ENCODE measurements around the gene CSH2.
A peak's percentile ranks its signal among the peaks of the same experiment; 100 is the strongest.

The CSH2 gene

GRCh38 chr17:63854709-63855108, 18.8 kb downstream of the CSH2 start:
- no peak for DNase-seq

- no peak for DNase-seq
These were observed 20.2 kb downstream of the CSH2 start for GRCh38 chr17:63853260-63853659.

- DNase-seq, result no peak
These were observed 23.1 kb downstream of the CSH2 start for GRCh38 chr17:63850401-63850800.

- DNase-seq, result peak; percentile 42
These were observed 24.4 kb downstream of the CSH2 start for GRCh38 chr17:63848834-63849689.

- DNase-seq, result no peak
These were observed 25.8 kb downstream of the CSH2 start for GRCh38 chr17:63847525-63848249.

GRCh38 chr17:63845509-63845908, 28.0 kb downstream of the CSH2 start:
- no peak for DNase-seq

- DNase-seq, result no peak
These were observed 29.4 kb downstream of the CSH2 start for GRCh38 chr17:63843910-63844677.

GRCh38 chr17:63843387-63843888, 30.0 kb downstream of the CSH2 start:
- peak; percentile 35 for DNase-seq

GRCh38 chr17:63842540-63843386, 30.7 kb downstream of the CSH2 start, which contains the start of gene SMARCD2:
SMARCD2 (minus strand) TSS chr17:63842685; CDS start chr17:63842674, 11 bp downstream.
- DNase-seq, result peak; percentile 84

- DNase-seq, result no peak
These were observed 31.3 kb downstream of the CSH2 start for GRCh38 chr17:63842173-63842539.

- DNase-seq, result no peak
These were observed 31.9 kb downstream of the CSH2 start for GRCh38 chr17:63841350-63842172.

- no peak for DNase-seq
These were observed 32.7 kb downstream of the CSH2 start for GRCh38 chr17:63840591-63841349.

GRCh38 chr17:63838631-63839171, 34.8 kb downstream of the CSH2 start:
- no peak for DNase-seq

- no peak for DNase-seq
These were observed 35.4 kb downstream of the CSH2 start for GRCh38 chr17:63837962-63838600.

- no peak for DNase-seq
These were observed 36.0 kb downstream of the CSH2 start for GRCh38 chr17:63837480-63837879.

- DNase-seq, result no peak
These were observed 36.7 kb downstream of the CSH2 start for GRCh38 chr17:63836811-63837210.

GRCh38 chr17:63835167-63835720, 38.2 kb downstream of the CSH2 start:
- DNase-seq, result no peak

GRCh38 chr17:63834431-63835166, 38.9 kb downstream of the CSH2 start:
- peak; percentile 72 for DNase-seq
